ENCODE results near the gene SEC14L6. TPM values are rescaled to one million over a fixed set of nuclear protein-coding genes. Genes with fewer than 3 reads are reported as not detected.
A peak's percentile ranks its signal among the peaks of the same experiment; 100 is the strongest.
"Not testable (repeated sequence)": the region's sequence is repeated elsewhere in the genome, so short reads cannot be mapped to it uniquely, and the experiment has no call there.

SEC14L6 gene
- total RNA-seq (2014; rRNA removed; shearing (Covaris generic)), result 0.03 and 0.06 TPM in 2 replicates

DNA sequence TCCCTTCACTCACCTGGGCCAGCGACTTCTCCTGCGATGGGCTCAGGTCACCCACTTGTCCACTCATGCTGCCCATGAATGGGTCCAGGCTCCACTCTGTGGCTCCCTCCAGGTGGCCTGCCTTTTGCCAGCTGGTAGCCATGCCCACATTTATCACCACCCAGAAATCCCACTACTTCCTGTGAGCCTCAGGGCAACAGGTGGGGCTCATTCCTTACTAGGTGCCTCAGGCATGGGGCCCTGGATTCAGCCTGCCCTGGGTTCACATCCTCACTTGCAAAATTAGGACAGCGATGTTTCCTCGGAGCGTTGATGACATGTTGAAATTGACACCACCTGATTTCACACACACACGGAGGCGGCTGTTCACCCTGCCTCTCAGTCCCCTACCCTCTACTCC is at the start of gene SEC14L6:
SEC14L6 (minus strand) TSS at position 126 of the 400 bp plus-strand sequence; CDS start at position 67, 59 bp downstream.
- DNase-seq (ENCODE audit: low read depth), result no peak

DNA sequence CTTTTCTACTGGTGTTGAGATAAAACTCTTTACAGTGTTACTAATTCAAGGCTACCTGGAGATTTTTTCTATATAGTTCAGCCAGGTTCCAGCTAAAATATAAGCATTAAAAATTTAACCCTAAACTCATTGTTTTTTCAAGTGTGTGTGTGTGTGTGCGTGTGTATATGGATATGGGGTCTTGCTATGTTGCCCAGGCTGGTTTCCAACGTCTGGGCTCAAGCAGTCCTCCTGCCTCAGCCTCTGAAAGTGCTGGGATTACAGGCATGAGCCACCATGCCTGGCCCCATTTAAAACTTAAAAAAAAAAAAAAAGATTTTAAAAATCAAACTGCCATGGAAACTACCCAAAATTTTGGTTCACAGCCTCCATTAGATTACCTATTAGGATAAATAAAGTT is 49.7 kb upstream of the SEC14L6 start:
- no peak for DNase-seq (ENCODE audit: low read depth)

DNA sequence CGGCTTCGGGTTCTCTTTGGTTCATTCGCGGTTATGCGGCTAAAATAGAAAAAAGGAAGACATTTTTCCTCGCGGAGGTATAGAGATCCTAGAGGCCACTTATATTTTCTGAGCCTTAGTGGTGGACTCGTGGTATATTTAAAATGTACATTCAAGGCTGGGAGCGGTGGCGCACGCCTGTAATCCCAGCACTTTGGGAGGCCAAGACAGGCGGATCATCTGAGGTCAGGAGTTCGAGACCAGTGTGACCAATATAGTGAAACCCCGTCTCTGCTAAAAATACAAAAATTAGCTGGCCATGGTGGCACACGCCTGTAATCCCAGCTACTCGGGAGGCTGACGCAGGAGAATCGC is 45.8 kb upstream of the SEC14L6 start:
- DNase-seq (ENCODE audit: low read depth), result not testable (repeated sequence)

DNA sequence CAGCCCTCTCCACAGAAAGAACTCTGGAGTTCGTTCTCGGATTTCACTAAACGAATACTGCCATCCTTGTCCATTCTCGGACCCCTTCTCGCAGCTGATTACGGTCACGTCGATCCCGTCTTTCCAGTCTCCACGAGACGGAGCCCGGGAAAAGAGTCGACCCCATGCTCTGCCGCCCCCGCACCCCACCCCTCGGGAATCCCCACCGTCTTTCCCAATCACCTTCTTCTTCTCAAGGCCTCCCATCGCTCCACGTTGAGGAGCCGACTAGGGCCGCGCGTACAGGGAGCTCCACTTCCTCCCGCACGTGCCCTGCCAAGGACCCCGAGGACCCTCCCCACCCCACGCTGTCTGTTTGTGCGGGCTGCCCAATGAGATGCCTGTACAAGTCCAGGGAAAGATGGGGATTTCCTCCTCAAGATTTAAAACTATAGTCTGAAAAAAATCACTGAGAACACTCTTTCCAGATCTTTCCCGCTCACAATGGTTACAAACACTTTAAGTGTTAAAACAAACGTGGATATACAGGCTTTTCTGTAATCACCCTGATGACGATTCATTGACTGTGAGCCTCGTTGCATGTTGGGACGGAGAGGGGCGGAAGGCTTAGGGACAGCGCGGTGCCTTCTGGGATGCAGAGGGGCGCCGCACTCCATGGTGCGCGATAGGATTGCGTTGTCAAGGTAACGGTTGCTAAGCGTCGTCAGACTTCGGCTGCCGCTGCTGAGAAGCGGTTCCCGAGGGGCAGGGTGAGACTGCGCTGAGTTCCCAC is 45.2 kb upstream of the SEC14L6 start, which contains the start of gene PES1:
PES1 (minus strand) TSS at position 323 of the 772 bp plus-strand sequence; CDS start at position 246, 77 bp downstream.
- peak; percentile 99 for DNase-seq (ENCODE audit: low read depth)

DNA sequence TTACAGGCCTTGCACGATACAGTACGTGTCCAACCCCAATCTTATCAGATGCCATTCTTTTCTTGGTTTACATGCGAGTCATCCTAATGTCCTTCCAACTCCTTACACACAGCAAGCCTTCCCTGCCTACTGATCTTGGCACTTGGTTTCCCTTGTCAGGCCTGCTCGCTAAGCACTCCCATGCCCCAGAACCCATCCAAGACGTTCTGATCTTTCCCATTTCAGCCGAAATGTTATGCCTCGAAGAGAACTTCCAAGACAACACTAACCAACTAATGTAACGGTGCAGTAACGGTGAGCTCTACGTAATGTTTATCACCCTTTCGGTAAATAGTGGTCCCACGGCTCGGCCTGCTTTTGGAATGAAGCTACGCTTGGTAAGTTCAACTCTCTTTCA is 44.6 kb upstream of the SEC14L6 start:
- no peak for DNase-seq (ENCODE audit: low read depth)

DNA sequence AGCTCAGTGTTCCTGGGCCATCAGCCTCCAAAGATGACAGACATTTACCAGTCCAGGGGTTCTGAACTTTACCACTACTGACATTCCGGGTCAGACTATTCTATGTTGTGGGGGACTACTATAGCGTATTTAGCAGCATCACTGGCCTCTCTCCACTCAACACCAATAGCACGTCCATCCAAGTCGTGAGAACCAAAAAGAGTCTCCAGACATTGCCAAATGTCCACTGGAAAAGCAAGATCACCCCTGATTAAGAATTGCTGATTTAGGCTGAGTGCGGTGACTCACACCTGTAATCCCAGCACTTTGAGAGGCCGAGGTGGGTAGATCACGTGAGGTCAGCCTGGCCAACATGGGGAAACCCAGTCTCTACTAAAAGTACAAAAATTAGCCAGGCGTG is 39.9 kb upstream of the SEC14L6 start:
- DNase-seq (ENCODE audit: low read depth), result no peak

DNA sequence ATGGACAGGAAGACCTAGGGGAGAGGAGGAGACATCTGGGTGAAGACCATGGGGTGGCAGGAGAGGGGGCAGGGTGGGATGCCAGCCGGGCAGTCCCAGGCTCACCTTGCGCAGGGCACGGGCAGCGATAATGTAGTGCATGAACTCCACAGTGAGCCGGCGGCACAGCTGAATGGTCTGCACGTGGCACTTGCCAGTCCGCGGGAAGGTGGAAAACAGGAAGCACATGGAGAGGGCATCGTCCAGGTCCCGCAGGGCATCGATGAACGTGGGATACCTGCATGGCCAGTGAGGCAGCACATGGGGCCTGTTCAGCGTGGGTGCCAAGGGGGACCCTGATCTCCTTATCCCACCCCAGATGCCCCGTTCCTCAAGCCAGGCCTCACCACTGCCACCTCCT is 37.9 kb upstream of the SEC14L6 start:
- DNase-seq (ENCODE audit: low read depth), result no peak

DNA sequence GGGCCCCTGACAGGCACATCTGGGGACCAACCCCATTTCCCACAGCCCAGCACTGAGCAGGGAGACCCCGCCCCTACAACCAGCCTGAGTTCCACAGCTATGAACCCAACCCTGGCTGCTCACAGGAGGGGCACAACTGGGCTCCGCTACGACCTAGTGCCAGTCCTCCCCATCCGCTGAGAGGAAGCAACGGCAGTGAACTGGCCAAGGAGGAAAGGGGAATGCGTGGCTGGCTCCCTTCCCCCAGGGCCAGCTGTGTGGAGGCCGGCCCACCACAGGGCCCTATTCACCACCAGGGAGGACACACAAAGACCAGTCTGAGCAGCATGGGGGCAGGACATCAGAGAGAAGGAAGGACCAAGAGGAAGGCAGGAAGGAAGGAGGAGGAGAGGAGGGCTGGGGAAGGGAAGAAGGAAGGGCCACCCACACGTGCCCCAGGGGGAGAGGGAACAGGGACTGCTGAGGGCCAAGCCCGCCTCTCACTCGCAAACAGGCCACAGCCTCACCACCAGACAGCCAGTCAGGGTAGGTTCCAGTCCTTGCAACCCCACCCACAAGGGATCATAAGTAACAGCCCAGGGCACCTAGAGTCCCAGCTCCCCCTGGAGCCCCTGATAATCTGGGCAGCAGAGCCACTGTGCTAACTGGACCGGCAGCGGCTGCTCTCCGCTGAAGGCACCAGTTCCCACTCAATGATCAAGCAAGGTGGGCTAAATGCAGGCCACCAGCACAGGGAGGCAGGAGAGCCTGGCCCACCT is 36.4 kb upstream of the SEC14L6 start:
- DNase-seq (ENCODE audit: low read depth), result no peak

DNA sequence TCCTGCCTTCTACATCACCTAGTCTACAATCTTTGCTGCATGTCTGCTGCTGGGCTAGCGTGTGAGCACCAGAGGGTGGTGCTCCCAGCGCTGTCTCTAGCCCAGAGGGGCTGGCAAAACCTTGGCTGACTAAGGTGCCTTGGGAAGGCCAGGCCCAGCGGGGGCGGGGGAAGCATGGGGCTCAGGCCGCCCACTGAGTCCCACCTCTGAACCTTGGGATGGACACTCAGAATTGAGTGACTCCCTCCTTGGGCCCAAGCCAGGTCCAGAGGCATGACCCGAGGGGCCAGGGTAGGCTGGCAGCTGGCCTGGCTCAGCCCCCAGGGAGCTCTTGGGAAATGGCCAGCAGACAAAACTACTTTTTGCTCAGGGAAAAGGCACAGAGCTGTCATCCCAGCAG is 35.5 kb upstream of the SEC14L6 start:
- no peak for DNase-seq (ENCODE audit: low read depth)

DNA sequence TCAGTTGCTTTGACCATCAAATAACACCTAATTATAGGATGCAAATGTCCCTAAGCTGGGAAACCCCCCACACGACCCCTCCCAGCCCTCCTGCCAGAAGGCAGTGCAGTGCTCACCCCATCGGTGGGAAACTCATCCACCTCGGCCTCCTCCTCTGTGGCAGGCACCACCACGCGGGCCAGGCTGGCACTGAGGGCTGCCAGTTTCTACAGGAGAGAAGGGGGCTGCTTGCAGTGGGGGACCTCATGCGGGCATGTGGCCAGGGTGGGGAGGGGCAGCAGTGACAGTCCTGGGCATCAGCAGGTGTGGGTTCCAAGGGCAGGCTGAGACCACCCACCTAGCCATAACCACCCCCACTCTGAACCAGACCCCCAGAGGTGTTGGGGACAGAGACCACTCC is 34.4 kb upstream of the SEC14L6 start:
- DNase-seq (ENCODE audit: low read depth), result no peak

DNA sequence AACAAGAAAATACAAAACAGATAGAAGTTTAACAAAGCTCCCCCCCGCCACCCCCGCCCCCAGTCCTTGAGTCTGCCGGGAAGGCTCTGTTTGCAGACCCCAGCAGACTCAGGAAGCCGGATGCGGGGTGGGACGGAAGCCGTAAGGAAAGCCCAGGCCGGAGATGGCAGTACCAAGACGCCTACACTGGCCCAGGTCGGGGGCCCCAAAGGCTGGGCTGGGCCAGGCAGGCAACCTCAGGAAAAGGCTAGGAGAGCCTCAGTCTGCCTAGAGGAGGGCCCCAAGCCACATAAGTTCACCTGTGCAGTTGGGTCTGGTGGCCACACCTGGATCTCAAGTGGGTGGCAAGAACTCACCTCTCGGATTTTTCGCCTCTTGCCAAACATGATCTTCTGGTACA is 31.9 kb upstream of the SEC14L6 start:
- DNase-seq (ENCODE audit: low read depth), result no peak

DNA sequence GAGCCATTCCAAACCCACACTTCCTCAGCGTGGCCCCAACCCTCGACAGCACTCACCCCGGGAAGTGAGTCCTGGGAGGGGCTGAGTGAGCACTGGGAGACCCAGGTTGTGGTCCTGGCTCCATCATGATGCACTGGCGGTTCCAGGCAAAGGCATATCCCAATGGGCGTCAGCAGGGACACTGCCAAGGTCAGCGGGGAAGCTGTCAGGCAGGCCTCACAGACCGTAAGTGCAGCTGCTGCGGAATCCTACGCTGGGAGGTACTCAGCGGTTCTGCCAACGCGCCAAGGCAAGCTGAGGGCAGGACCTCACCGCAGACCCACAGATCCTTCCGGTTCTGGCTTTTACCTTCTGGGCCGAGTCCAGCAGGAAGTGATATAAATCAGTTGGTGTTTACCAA is 29.3 kb upstream of the SEC14L6 start:
- DNase-seq (ENCODE audit: low read depth), result no peak

DNA sequence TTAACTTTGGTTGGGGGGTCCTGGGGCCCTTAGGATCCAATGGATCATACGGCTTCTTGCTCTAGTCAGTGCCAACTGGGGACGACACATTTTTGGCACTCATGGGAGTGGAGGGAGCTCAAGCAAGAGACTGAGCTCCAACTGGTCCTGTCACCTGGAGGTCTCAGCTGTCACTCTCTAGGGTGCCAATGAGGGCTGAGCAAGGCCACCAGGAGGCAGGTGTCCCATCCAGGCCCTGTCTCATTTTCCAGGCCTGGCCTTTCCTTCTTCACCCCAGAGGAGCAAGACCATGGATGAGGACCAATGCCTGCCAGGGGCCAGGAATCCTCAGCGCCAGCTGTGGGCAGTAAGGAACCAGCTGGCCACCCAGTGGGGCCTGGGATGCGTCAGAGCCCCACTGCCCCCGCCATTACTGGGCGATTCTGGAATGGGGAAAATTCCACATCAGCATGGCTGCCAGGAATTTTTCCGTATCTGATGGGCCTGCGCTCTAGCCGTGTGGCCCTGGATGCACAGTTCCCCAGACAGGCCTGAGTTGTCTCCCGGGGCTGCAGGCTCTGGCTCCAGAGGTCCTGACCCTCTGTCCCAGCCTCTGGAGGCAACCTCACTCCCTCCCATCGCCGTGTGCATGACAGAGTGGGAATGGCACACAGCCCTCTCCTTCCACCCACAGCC is 28.6 kb upstream of the SEC14L6 start:
- peak; percentile 59 for DNase-seq (ENCODE audit: low read depth)

DNA sequence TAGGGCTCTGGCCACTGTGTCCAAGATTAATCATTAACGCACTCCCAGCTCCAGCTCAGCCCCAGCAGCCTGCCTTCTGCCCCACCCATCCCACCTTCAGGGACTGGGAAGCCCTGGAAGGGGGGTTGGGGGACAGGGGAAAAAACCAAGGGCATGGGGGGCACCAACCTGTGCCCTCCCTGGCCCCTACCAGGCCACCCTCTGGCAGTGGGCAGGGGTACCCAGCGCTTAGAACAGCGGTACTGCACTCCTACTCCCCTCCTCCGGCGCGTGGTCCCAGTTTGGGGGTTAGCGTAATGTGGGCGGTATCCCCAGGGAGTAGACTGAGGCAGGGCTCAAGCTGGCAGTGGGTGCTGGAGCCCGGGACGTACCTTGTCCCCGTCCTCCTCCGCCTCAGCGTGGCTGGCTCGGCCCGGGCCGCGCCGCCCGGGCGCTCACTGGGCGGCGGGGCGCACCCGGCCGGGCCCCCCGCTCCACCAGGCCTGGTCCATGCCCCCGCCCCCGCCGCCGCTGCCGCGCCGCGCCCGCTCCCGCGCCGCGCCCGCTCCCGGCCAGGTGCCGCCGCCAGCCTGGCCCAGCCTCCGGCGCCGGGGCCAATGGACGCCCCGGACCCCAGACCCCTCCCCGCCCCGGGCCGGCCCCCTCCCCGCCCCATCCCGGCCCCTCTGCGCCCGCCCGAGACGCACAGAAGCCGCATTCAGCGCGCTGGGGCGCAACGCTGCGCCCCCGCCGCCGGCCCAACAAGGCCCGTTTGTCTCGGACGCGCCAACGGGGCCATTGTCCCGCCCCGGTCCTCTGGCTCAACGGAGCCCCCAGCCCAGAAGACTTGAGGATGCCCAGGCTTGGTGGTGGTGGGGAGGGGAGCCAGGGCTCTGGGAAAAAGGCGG is 27.8 kb upstream of the SEC14L6 start, which contains the start of gene GAL3ST1:
GAL3ST1 (minus strand) TSS at position 571 of the 887 bp plus-strand sequence. CDS start 17,273 bp downstream, outside the sequence.
- no peak for DNase-seq (ENCODE audit: low read depth)

DNA sequence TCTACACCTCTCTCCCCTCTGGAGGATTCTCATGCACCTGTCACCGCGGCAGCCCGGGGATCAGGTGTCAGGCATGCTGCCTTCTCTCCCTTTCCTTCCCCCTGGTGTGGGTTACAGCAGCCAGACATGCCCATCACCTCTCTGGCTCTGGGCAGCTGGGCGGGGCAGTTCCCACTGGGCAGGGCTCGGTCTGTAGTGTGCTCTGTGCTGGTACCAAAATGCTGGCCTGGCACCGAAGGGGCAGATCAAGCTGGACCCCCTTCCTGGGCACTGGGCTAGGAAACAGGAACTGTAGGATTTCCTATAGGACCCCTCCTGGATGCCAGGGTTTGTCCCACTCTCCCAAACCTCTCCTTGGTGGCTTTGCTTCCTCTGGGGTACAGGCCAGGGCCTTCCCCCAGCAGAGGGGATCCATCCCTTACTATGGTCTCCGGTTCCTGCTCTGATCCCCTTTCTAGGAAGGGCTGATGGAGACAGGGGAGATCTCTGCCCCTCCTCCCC is 27.1 kb upstream of the SEC14L6 start:
- no peak for DNase-seq (ENCODE audit: low read depth)

DNA sequence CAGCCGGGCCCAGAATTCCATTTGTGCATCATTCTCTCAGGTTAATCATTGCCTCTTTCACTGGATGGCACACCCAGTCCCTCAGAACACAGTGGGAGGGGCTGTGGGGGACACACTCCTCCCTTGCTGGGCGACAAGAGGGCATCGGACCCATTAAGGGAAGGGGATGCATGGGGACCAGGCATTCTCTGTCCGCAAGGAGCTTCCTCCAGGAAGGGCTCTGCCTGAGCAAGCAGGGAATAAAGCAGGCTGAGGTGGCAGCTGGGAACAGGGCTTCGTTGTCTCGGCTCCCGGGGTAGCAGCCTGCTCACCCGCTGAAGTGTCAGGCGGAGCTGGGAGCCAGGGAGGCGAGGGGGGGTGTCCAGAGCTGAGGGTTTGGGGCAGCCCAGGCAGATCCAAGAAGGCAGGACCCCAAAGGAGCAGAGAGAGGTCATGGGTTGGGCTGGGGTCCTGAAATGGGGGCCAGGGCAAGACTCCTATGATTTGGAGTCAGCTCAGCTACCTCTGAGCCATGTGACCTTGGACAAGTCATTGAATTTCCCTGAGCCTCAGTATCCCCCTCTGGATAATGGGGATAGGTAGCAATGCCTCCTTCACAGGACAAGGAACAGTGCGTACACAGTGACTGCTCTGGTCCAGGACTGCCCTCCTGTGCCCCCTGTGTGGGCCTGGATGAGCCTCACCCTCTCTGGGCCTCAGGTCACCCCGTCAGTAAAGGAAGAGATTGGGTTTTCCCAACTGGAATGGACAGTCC is 26.5 kb upstream of the SEC14L6 start:
- DNase-seq (ENCODE audit: low read depth), result no peak

DNA sequence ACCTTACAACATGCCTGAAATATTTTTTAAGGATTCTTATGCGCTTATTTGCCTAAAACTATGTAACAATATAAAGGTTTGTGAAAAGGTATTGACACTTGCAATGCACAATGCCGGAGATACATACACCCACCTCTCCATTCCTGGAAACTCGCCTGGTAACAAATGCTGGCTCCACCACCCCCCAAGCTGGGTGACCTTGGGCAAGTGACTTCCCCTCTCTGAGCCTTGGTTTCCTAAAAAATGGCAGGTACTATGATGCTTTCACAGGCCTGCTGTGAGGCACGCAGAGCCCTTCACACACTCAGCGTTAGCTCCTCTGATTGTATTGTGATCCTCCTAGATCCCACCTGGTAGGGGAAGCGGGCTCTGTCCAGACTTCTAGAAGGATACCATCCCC is 25.7 kb upstream of the SEC14L6 start:
- DNase-seq (ENCODE audit: low read depth), result no peak

DNA sequence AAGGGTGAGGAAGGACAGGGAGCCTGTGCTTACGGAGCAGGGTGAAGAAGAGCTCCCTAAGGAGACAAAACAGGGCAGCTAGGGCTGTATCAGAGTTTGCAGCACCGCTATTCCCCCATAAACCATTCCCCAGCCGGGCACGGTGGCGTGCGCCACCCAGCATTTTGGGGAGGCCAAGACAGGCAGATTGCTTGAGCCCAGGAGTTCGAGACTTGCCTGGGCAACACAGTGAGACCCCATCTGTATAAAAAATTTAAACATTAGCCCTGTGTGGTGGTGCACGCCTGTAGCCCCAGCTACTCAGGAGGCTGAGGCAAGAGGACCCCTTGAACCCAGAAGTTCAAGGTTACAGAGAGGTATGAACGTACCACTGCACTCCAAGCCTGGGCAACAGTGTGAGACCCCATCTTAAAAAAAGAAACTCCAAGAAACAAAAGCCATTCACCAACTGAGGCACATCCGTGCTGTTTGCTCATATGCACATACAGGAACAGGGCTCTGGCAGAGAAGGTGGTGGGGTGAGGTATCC is 23.2 kb upstream of the SEC14L6 start:
- no peak for DNase-seq (ENCODE audit: low read depth)

DNA sequence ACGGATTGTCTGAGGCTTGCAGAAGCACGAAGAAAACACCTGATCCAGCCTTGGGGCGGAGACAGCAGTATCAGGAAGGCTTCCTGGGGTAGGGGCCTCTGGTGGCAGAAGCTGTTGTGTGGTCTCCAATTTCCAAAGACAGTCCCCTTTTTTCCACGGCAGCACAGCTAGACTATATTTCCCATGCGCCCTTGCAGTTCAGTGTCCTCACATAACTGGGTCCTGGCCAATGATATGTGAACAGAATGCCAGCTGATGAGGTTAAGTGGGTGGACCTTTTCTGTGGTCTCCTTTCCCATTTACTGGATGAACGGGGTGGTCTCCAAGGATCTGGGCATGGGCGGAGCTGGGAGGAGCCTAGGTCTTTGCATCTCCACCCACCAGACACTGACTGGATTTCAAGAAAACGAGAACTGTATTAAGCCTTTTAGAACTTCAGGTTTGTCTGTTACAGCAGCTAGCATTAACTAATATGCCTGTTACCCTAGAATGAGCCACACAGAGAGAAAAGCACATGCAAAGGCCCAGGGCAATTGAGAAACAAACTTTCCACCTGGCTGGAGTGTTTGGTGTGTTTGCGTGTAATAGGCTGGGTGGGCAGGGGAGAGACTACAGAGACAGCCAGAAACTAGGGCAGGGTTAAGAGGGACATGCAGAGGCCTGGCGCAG is 21.7 kb upstream of the SEC14L6 start:
- DNase-seq (ENCODE audit: low read depth), result no peak

DNA sequence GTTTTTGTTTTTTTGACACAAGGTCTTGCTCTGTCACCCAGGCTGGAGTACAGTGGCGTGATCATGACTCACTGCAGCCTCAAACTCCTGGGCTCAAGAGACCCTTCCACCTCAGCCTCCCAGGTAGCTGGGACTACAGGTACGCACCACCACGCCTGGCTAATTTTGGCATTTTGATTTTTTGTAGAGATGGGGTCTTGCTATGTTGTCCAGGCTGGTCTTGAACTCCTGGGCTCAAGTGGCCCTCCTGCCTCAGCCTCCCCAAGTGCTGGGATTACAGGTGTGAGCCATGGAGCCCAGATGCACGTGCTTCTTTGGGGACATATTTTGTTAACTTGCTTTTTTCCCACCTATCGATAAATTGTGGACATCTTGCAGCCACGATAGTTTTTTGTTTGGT is 20.7 kb upstream of the SEC14L6 start:
- DNase-seq (ENCODE audit: low read depth), result not testable (repeated sequence)
